Activated CD8-positive, alpha-beta memory T cell treated with anti-CD3 and anti-CD28 coated beads, Interleukin-2, amount 10 ng/mL, durations not matched to agents 7 days and 5 days (primary cell): ENCODE data around the gene CECR2. TPM values are rescaled to one million over a fixed set of nuclear protein-coding genes. Genes with fewer than 3 reads are reported as not detected.

Source experiments
- ATAC-seq: fragments of 150-1000 bp; cut with Tn5 transposase; one replicate; pipeline ENCODE4 v1.10.0; 2021; ENCODE audit warnings: moderate library complexity
- CTCF ChIA-PET: fragments of 350-600 bp; sonication (Branson Sonifier 250); formaldehyde crosslinking; loops from one replicate; lab custom pipeline; 2021; ENCODE audit warnings: antibody characterized with exemption; lab: Charles Lee
- DNase-seq: peaks from one replicate; pipeline ENCODE4 v3.0.0-alpha.2; 2020
- H3K27ac Mint-ChIP-seq: one replicate; pipeline ENCODE4 v1.8.0; 2021; ENCODE audit warnings: mild to moderate bottlenecking, mixed read lengths
- H3K27me3 Mint-ChIP-seq: one replicate; pipeline ENCODE4 v1.8.0; 2021; ENCODE audit warnings: mixed read lengths
- H3K36me3 Mint-ChIP-seq: one replicate; pipeline ENCODE4 v1.8.0; 2021; ENCODE audit warnings: mild to moderate bottlenecking, mixed read lengths
- H3K4me1 Mint-ChIP-seq: one replicate; pipeline ENCODE4 v1.8.0; 2021; ENCODE audit warnings: mixed read lengths
- H3K4me3 Mint-ChIP-seq: one replicate; pipeline ENCODE4 v1.8.0; 2021; ENCODE audit warnings: mild to moderate bottlenecking, moderate library complexity, mixed read lengths
- H3K9me3 Mint-ChIP-seq: one replicate; pipeline ENCODE4 v1.8.0; 2022; ENCODE audit warnings: low read depth, mixed read lengths
- total RNA-seq, 2 experiments: library from RNA; stranded (reverse); gene quantifications; one replicate each; pipeline ENCODE4 v1.2.3, GENCODE V29; 2021

The CECR2 gene
- total RNA-seq, 2 experiments from 2014 or later, result 0.02 TPM; not detected in 1

GRCh38 chr22:17396516-17396915, 27.3 kb downstream of the CECR2 start:
- DNase-seq, result no peak
- no peaks in the 10 kb centered on the region for H3K36me3 Mint-ChIP-seq
- no peak overlapping the region for H3K27ac Mint-ChIP-seq
- peaks cover 5% of the 10 kb centered on the region for H3K27me3 Mint-ChIP-seq
- no peak overlapping the region for H3K4me3 Mint-ChIP-seq
- no peaks in the 10 kb centered on the region for H3K9me3 Mint-ChIP-seq
- CTCF ChIA-PET, result no interaction called here
- ATAC-seq, result no peak
- no peaks in the 10 kb centered on the region for H3K4me1 Mint-ChIP-seq

DNA sequence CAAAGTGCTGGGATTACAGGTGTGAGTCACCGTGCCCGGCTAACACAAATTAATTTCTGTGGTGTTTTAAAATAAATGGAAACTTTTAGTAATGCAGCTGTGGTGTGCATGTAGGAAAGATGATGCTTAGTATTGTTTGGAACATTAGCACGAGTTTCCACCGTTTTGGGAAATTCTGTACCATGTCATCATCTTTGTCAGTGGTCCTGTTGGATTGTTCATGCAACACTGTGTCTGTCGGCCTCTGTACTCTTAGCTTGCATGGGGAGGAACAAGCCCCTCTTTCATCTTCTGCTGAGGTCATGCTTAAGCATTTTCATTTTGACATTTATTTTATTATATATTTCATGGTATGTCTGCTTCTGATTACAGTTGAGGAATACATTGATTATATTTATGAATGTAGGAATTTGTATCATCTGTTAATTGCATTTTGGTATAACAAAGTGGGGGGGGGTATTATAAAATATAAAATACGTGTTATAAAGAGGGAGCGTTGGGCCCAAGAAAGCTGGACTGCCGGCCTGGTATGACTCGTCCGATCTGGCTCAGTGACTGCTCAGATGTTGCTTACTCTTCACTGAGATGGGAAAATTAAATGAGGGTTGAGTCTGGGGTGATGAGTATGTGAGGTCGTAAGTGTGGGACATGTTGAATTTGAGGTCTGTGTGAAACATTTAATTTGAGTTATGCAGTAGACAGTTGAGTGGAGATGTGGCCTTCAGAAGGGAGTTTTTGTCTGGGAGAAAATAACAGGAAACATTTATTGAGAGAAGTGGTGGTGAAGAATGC, 28.7 kb downstream of the CECR2 start:
- H3K4me1 Mint-ChIP-seq, result no peaks in the 10 kb centered on the region
- CTCF ChIA-PET, result no interaction called here

DNA sequence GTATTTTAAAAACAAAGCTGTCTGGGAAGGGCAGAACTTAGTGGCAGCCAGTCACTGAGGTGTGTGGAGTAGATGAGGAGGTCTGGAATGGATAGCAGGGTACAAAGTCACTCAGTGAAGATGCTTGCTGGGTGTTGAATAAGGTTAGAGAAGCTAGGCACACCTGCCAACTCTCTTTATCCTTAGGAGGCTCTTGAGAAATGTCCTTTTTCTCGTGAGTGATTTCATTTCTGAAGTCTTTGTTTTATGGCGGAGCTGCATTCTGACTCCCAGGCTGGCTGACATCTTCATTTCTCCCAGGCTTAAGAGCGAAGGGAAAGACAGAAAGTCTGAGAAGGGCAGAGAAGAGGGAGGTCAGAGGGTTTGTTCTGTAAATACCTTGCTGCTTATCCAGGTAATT, 31.0 kb downstream of the CECR2 start:
- no peak overlapping the region for H3K4me3 Mint-ChIP-seq
- no peak overlapping the region for H3K27ac Mint-ChIP-seq
- H3K27me3 Mint-ChIP-seq, result peaks cover 2% of the 10 kb centered on the region
- CTCF ChIA-PET, result no interaction called here
- H3K4me1 Mint-ChIP-seq, result no peaks in the 10 kb centered on the region
- ATAC-seq, result no peak
- DNase-seq, result no peak
- H3K36me3 Mint-ChIP-seq, result no peaks in the 10 kb centered on the region
- no peaks in the 10 kb centered on the region for H3K9me3 Mint-ChIP-seq

More for the DNA sequence above, 28.7 kb downstream of the CECR2 start:
- Mint-ChIP-seq H3K27me3 (peaks cover 5% of the 10 kb centered on the region), H3K9me3 (no peaks in the 10 kb centered on the region), H3K36me3 (no peaks in the 10 kb centered on the region), H3K27ac (no peak overlapping the region), H3K4me3 (no peak overlapping the region)
- no peak for DNase-seq
- no peak for ATAC-seq

DNA sequence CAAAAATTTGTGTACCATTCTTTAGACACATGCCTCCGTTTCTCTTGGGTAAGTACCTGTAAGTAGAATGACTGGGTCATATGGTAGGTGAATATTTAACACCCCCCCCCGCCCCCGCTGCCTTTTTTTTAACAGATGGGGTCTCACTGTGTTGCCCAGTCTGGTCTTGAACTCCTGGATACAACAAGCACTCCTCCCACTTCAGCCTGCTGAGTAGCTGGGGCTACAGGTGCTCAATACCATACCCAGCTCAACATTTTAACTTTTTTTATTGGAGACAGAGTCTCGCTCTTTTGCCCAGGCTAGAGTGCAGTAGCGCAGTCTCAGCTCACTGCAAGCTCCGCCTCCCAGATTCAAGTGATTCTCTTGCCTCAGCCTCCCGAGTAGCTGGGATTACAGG, 32.5 kb downstream of the CECR2 start:
- no peak for DNase-seq
- Mint-ChIP-seq H3K4me3 (no peak overlapping the region), H3K27ac (no peak overlapping the region), H3K4me1 (no peaks in the 10 kb centered on the region), H3K27me3 (peaks cover 2% of the 10 kb centered on the region), H3K9me3 (no peaks in the 10 kb centered on the region), H3K36me3 (no peaks in the 10 kb centered on the region)
- ATAC-seq, result no peak
- CTCF ChIA-PET, result no interaction called here

GRCh38 chr22:17402293-17402692, 33.0 kb downstream of the CECR2 start:
- Mint-ChIP-seq H3K27me3 (peaks cover 2% of the 10 kb centered on the region), H3K36me3 (no peaks in the 10 kb centered on the region), H3K9me3 (no peaks in the 10 kb centered on the region), H3K27ac (no peak overlapping the region), H3K4me3 (no peak overlapping the region), H3K4me1 (no peaks in the 10 kb centered on the region)
- CTCF ChIA-PET, result no interaction called here
- DNase-seq, result no peak
- no peak for ATAC-seq

DNA sequence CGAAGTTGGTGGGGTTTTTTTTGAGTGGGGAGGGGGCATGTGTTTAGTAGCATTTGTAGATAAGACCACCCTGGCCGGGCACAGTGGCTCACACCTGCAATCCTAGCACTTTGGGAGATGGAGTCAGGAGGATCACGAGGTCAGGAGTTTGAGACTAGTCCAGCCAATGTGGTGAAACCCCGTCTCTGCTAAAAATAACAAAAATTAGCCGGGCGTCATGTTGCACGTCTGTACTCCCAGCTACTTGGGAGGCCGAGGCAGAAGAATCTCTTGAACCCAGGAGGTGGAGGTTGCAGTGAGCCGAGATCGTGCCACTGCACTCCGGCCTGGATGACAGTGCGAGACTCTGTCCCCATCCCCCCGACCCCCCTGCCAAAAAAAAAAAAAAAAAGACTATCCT, 34.6 kb downstream of the CECR2 start:
- no peaks in the 10 kb centered on the region for H3K9me3 Mint-ChIP-seq
- no peaks in the 10 kb centered on the region for H3K4me1 Mint-ChIP-seq
- CTCF ChIA-PET, result no interaction called here
- ATAC-seq (no peak), DNase-seq (no peak)
- H3K27me3 Mint-ChIP-seq, result peaks cover 2% of the 10 kb centered on the region
- no peak overlapping the region for H3K27ac Mint-ChIP-seq
- no peaks in the 10 kb centered on the region for H3K36me3 Mint-ChIP-seq
- H3K4me3 Mint-ChIP-seq, result no peak overlapping the region

- no peaks in the 10 kb centered on the region for H3K9me3 Mint-ChIP-seq
- CTCF ChIA-PET, result interaction anchor here (1.6 kb wide), 1 partner anchor 236 kb away, joined by 5 read pairs; no protein-coding TSS in a partner anchor
- H3K36me3 Mint-ChIP-seq, result no peaks in the 10 kb centered on the region
- peaks cover 4% of the 10 kb centered on the region for H3K27me3 Mint-ChIP-seq
- DNase-seq, result no peak
- no peak for ATAC-seq
- H3K4me3 Mint-ChIP-seq, result no peak overlapping the region
- no peak overlapping the region for H3K27ac Mint-ChIP-seq
- H3K4me1 Mint-ChIP-seq, result no peaks in the 10 kb centered on the region
These were observed 38.4 kb downstream of the CECR2 start for GRCh38 chr22:17407643-17408042.

GRCh38 chr22:17410576-17410975, 41.3 kb downstream of the CECR2 start:
- no peaks in the 10 kb centered on the region for H3K4me1 Mint-ChIP-seq
- CTCF ChIA-PET, result interaction anchor here (1.0 kb wide), 1 partner anchor 239 kb away, joined by 5 read pairs; no protein-coding TSS in a partner anchor
- no peaks in the 10 kb centered on the region for H3K36me3 Mint-ChIP-seq
- H3K4me3 Mint-ChIP-seq, result no peak overlapping the region
- no peak overlapping the region for H3K27ac Mint-ChIP-seq
- DNase-seq (no peak), ATAC-seq (no peak)
- H3K9me3 Mint-ChIP-seq, result no peaks in the 10 kb centered on the region
- peaks cover 2% of the 10 kb centered on the region for H3K27me3 Mint-ChIP-seq

DNA sequence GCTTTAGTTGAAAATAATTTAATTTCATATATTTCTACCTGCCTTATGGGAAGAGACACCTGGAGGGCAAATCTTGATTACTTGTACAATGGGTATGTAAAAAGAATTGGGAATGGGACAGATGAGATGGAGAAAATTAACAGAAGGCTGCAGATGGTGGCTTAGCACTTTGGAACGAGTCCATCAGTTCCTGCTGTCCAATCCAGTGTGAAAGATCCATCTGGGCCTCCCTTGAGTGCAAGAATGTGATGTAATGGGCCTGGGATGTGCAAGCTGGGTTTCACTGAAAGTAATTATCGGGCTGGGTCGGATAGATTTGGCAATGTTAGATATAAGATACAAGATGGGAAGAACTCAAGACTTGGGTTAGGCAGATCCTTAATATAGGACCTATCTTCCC, 42.0 kb downstream of the CECR2 start:
- Mint-ChIP-seq H3K27me3 (peaks cover 2% of the 10 kb centered on the region), H3K4me1 (no peaks in the 10 kb centered on the region), H3K9me3 (no peaks in the 10 kb centered on the region), H3K36me3 (no peaks in the 10 kb centered on the region), H3K4me3 (no peak overlapping the region), H3K27ac (no peak overlapping the region)
- DNase-seq (no peak), ATAC-seq (no peak)
- CTCF ChIA-PET, result interaction anchor here (1.0 kb wide), 1 partner anchor 240 kb away, joined by 5 read pairs; no protein-coding TSS in a partner anchor

- H3K27me3 Mint-ChIP-seq, result peaks cover 2% of the 10 kb centered on the region
- H3K36me3 Mint-ChIP-seq, result no peaks in the 10 kb centered on the region
- no peaks in the 10 kb centered on the region for H3K9me3 Mint-ChIP-seq
- H3K27ac Mint-ChIP-seq, result no peak overlapping the region
- ATAC-seq (no peak), DNase-seq (no peak)
- CTCF ChIA-PET, result interaction anchor here (0.6 kb wide), 1 partner anchor 338 kb away, joined by 4 read pairs; no protein-coding TSS in a partner anchor
- no peaks in the 10 kb centered on the region for H3K4me1 Mint-ChIP-seq
- H3K4me3 Mint-ChIP-seq, result no peak overlapping the region
These were observed 43.0 kb downstream of the CECR2 start for GRCh38 chr22:17412232-17412631.

DNA sequence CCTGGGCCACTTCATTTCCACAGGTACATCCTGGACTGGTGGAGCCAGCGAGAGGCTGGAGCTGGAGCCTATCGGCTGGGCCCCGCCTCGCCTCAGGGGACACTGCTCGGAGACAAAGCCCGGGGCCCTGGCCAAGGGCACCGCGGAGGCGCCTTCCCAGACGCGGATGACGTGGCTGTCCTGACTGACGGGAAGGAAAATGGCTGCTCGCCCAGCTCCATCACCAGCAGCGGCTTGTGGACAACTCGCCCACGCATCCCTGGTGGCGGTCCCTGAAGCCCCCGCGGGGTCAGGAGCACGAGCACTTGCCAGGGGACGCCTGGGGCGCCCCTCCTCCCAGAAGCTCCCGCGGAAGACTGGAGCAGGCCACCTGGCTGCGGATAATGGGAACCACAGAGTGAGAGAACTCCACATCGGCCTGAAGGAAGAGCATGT, 49.6 kb downstream of the CECR2 start:
- ATAC-seq (no peak), DNase-seq (no peak)
- H3K27me3 Mint-ChIP-seq, result peaks cover 2% of the 10 kb centered on the region
- H3K36me3 Mint-ChIP-seq, result no peaks in the 10 kb centered on the region
- no peaks in the 10 kb centered on the region for H3K9me3 Mint-ChIP-seq
- H3K4me3 Mint-ChIP-seq, result no peak overlapping the region
- CTCF ChIA-PET, result interaction anchor here (1.0 kb wide), 1 partner anchor 99 kb away, joined by 3 read pairs; no protein-coding TSS in a partner anchor
- no peak overlapping the region for H3K27ac Mint-ChIP-seq
- no peaks in the 10 kb centered on the region for H3K4me1 Mint-ChIP-seq

GRCh38 chr22:17419348-17419747, 50.1 kb downstream of the CECR2 start:
- CTCF ChIA-PET, result no interaction called here
- DNase-seq, result no peak
- no peak overlapping the region for H3K4me3 Mint-ChIP-seq
- H3K36me3 Mint-ChIP-seq, result no peaks in the 10 kb centered on the region
- H3K9me3 Mint-ChIP-seq, result no peaks in the 10 kb centered on the region
- H3K4me1 Mint-ChIP-seq, result no peaks in the 10 kb centered on the region
- peaks cover 2% of the 10 kb centered on the region for H3K27me3 Mint-ChIP-seq
- ATAC-seq, result no peak
- H3K27ac Mint-ChIP-seq, result no peak overlapping the region

DNA sequence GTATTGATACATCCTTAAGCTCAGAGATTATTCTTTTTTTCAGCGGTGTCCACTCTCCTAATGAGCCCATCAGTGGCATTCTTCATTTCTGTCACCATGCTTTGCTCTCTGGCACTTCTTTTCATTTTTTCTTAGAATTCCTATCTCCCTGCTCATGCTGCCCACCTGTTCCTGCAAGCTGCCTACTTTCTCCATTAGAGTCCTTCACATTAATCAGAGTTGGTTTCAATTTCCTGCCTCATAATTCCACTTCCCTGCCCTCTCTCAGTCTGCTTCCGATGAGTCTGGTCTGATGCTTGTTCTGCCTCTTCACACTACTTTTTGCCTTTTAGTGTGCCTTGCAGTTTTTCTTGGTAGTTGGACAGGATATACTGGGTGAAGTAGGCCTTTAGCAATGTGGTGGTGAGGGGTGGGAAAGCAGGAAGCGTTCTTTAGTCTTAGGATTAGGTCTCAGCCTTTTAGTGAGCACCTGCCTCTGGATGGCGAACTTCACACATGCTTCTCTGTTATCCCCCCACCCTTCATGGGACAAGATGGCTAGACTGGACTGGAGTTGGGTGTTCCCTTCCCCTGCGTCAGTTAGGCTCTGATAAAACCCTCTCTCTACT, 53.6 kb downstream of the CECR2 start:
- Mint-ChIP-seq H3K4me1 (no peaks in the 10 kb centered on the region), H3K9me3 (no peaks in the 10 kb centered on the region), H3K27me3 (peaks cover 7% of the 10 kb centered on the region), H3K27ac (no peak overlapping the region), H3K36me3 (no peaks in the 10 kb centered on the region), H3K4me3 (no peak overlapping the region)
- CTCF ChIA-PET, result no interaction called here
- no peak for DNase-seq
- no peak for ATAC-seq

- DNase-seq (no peak), ATAC-seq (no peak)
- Mint-ChIP-seq H3K36me3 (no peaks in the 10 kb centered on the region), H3K4me3 (no peak overlapping the region), H3K9me3 (no peaks in the 10 kb centered on the region), H3K4me1 (no peaks in the 10 kb centered on the region), H3K27me3 (peaks cover 11% of the 10 kb centered on the region), H3K27ac (no peak overlapping the region)
- CTCF ChIA-PET, result no interaction called here
These were observed 54.4 kb downstream of the CECR2 start for GRCh38 chr22:17423616-17424015.
